Astrocyte (in vitro differentiated cells and primary cell): ENCODE measurements around the gene NPR2.

Experiments used
- EZH2 ChIP-seq: IDR thresholded peaks from 2 replicates; pipeline ENCODE4 v1.6.1; 2012; ENCODE audit warnings: mild to moderate bottlenecking, low read length, inconsistent platforms; ENCODE audit not compliant: insufficient read depth
- TF ChIP-seq, protein P1 (sequence below): IDR thresholded peaks from 2 replicates; pipeline ENCODE4 v1.5.1; 2011; ENCODE audit warnings: low read depth, mild to moderate bottlenecking, inconsistent platforms, low read length, moderate library complexity; ENCODE audit not compliant: insufficient read depth

DNA sequence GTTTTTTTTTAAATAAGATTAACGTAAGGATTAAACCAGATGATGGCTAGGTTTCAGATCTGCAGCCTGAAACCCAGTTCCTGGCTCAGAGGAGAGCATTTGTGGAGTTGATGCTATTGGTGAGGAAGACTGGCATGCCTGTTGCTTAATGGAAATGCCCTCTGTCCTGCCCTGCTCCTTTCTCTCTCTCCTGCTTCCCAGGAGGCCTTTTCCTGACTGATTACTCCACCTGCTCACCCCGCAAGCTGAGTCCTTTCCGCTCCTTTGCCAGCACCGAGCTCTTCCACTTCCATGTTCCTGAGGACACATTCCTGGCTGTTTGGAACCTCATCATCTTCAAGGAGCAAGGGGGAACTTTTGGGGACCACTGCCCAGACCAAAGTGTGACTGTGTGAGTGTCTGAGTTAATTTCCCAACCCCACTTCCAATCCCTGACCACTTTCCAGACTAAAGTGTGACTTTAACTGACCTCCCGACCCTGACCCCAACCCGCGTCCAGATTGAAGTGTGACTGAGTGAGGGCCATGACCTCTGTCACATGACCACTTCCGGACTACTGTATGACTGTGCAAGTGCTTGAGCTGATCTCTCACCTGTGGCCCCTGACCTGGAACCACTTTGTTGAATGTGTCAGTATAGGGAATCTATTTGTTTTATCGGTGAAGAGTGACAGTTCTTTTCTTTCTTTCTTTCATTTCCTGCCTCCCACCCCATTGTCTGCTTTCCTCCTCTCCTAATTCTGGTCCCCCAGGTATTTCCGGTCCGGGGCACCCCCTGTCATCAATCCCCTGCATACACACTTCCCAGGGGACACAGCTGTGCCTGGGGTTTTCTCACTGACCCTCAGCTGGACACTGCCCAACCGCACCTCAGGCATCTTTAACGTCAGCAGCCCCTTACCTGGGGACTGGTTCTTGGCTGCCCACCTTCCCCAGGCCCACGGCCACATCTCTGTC lies 43.1 kb downstream of the NPR2 start:
- TF ChIP-seq, protein P1, sequence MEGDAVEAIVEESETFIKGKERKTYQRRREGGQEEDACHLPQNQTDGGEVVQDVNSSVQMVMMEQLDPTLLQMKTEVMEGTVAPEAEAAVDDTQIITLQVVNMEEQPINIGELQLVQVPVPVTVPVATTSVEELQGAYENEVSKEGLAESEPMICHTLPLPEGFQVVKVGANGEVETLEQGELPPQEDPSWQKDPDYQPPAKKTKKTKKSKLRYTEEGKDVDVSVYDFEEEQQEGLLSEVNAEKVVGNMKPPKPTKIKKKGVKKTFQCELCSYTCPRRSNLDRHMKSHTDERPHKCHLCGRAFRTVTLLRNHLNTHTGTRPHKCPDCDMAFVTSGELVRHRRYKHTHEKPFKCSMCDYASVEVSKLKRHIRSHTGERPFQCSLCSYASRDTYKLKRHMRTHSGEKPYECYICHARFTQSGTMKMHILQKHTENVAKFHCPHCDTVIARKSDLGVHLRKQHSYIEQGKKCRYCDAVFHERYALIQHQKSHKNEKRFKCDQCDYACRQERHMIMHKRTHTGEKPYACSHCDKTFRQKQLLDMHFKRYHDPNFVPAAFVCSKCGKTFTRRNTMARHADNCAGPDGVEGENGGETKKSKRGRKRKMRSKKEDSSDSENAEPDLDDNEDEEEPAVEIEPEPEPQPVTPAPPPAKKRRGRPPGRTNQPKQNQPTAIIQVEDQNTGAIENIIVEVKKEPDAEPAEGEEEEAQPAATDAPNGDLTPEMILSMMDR: no peak
- TF ChIP-seq EZH2: no peak
